GM21381 (cell line): ENCODE results near the gene TFAP2D.

Experiments
- ATAC-seq: cut with Tn5 transposase; IDR thresholded peaks from one replicate; pipeline ENCODE4 v1.9.1; 2021; ENCODE audit warnings: mild to moderate bottlenecking, moderate library complexity; ENCODE audit not compliant: unreplicated experiment

Gene TFAP2D

GRCh38 chr6:50818020-50818419 is 104.7 kb downstream of the TFAP2D start:
- no peak for ATAC-seq

DNA sequence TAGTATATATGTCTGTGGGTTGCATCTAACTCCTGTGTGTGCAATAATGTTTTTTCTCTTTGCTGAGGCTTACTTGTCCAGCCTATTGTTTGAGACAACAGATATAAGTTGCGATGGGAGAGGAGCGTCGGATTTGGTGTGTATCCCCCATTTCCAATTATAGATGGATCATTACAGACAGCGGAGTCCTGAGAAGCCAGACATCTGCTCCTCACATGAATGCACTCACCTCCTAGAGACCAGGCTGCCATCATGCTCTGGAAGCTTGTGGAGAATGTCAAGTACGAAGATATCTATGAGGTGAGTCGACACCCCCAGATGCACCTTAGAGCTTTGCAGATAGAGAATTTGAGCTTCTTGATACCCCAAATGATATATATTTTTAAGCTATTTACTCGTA is 105.3 kb downstream of the TFAP2D start, which contains the start of gene TFAP2B:
Gene TFAP2B (plus strand): TSS at position 199 of the 400 bp plus-strand sequence. CDS start 21 bp downstream, at position 220.
- no peak for ATAC-seq

DNA sequence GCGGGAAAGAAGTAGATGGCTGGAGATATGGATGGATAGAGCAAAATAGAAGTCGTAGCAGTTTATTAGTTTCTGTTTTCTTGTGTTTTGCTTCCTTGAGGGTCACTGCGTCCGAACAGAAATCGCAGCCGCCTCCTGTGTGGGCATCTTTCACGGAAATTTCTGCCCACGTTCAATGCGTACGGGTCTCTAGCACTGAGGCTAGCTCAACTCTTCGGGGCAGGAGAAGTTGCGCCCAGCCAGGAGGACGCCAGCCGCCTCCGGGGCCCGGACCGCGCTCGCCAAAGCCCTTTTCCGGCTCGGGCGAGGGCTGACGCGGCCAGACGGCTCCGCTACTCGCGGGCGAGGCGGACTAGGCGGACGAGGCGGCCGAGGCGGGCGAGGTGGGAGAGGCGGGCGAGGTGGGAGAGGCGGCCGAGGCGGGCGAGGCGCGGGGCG is 106.2 kb downstream of the TFAP2D start:
- no peak for ATAC-seq

DNA sequence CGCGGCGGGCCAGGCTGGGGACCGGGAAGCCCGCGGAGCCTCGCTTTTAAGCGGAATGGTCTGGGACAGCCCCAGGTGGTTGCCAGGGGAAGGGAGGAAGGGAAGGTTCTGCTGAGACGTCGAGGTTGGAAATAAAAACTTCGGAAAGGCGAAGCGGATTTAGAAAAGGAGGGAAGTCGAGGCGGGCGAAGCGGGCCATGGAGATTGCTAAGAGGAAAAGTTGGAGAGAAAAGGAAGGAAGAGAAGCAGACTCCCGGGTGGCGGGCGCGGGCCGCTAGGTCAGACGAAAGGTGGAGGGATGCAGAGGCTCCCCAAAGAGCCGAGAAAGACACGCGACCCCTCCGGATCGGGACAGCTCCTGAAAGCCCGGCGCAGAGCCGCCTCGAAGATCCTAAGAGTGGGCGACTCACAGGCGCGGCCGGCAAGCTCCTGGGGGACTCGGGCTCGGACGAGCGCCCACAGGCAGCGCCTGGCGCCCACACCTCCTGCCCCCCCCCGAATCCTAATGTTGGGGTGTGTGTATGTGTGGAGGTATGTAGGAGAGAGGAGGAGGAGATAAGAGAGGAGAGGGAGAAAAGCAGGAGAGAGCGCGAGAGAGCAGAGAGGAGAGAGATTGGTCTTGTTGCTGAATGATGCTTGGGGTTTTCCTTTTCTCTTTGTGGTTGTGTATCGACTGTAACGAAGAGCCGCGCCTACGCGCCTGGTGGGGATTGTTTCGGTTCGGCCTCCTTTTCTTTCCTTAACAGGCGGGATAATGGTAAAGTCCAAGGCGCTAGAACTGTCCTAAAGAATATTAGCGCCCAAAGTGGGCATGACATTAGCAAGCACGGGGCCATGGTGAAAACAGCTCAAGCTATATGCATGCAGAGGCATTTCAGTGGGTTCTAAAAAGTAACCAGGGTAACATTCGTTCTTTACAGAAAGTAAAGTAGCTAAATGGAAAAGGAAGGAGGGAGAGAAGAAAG is 106.9 kb downstream of the TFAP2D start:
- no peak for ATAC-seq

DNA sequence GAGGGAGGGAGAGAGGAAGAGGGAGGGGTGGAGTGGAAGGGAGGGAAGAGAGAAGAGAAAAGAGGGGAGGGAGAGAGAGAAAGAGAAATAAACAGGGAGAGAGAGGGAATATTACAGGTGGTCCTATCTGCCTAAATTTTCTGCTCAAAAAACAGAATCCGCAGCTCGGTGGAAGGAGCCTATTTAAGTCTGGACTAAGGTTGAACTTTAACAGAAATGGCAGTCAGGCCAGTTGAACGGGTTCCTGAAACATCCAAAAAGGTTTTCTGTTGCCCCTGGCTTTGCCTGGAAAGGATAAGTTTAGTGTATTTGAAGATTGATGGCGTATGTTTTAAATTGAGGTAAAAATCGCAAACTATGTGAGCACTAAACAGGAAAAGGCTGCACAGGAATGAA is 107.5 kb downstream of the TFAP2D start:
- no peak for ATAC-seq

DNA sequence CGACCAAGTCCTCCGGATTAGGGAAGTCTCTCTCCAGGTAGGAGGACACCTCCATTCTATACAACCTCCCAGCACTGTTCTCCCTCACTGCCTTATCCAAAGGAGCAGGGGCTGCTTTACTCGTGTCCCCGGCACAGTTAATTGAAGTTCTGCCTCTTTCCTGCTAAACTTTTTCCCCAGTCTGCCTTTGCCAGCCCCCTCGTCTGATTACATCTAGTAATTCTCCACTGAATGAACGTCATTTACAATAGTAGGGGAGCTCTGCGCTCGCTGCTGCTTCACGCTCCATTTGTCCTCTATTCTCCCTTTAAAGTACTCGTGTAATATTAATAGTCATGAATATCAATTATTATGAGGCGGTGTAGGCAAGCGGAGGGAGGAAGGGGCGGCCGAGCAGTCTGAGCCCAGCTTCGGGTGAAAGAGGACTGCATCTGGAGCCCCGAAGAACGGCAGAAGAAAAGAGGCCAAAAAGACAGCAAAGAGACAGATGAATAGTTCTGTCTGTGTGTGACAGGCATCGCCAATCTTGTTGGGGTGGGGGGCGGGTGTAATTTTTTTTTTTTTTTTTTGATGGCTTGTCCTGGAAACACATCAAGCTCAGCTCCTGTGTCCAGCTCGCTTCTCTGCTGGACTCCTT is 108.2 kb downstream of the TFAP2D start:
- ATAC-seq = no peak

GRCh38 chr6:50822078-50822476 is 108.8 kb downstream of the TFAP2D start:
- no peak for ATAC-seq
